CMK (cell line): ENCODE measurements around the gene ZCCHC7.

ENCODE experiments used
- DNase-seq: peaks from one replicate; pipeline ENCODE4 v3.0.0-alpha.2; 2010; ENCODE audit warnings: low read depth

ZCCHC7 gene

DNA sequence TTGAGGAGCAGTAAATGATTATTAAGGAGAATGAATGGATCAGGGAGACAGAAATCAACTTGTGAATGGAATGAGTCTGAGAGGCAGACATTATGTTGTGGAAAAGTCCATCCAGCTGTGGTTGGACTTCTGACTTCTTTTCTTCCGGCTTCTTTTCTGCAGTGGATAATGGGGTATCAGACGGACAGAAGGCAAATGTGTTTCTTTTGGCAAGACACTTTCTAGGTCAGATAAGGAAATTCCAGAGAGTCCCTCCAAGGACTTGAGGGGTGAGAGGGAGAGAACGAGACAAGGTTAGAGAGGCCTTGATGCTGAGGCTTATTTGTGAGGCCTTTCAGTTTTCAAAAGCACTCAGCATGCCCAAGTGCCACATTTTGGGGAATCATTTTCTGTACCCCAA lies 285.0 kb downstream of the ZCCHC7 start:
- DNase-seq: no peak

GRCh38 chr9:37405764-37406380 lies 285.5 kb downstream of the ZCCHC7 start:
- DNase-seq: no peak

GRCh38 chr9:37406603-37407401 lies 286.4 kb downstream of the ZCCHC7 start:
- DNase-seq: no peak

DNA sequence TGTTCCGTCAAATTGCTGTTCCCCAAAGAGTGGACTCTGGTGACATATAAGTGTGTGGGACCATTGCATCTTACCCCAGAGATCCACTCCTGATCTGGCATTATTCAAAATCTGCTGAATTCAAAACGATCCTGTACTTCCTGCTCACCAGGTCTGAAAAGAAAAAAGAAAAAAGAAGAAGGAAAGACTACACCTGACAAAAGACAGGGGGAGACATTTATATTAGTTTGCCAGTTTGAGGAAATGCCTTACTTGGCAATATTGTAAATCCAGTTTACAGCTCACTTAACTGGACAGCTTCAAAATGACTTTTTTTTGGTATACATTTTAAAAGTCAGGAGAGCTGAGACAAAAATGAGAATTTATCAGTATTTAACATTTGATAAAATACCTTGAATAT lies 287.1 kb downstream of the ZCCHC7 start:
- DNase-seq: no peak
